ENCODE measurements around the gene SCARB2. TPM values are rescaled to one million over a fixed set of nuclear protein-coding genes. Genes with fewer than 3 reads are reported as not detected.
A peak's percentile ranks its signal among the peaks of the same experiment; 100 is the strongest.

Gene SCARB2
- total and polyA plus RNA-seq, 2 experiments from 2014 or later: 131 to 246 TPM

DNA sequence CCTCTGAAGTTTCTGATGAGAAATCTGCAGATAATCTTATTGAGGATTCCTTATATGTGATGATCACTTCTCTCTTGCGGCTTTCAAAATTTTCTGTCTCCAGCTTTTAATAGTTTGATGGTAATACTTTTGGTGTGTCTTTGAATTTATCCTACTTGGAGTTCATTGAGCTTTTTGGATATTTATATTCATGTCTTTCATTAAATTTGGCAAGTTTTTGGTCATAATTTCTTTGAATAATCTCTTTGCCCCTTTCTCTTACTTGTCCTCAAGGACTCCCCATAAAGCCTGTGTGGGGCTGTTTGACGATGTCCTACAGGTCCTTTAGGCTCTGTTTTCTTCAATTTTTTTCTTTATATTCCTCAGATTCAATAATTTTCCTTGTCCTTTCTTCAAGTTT, 26.6 kb upstream of the SCARB2 start:
- TF ChIP-seq, protein P1, sequence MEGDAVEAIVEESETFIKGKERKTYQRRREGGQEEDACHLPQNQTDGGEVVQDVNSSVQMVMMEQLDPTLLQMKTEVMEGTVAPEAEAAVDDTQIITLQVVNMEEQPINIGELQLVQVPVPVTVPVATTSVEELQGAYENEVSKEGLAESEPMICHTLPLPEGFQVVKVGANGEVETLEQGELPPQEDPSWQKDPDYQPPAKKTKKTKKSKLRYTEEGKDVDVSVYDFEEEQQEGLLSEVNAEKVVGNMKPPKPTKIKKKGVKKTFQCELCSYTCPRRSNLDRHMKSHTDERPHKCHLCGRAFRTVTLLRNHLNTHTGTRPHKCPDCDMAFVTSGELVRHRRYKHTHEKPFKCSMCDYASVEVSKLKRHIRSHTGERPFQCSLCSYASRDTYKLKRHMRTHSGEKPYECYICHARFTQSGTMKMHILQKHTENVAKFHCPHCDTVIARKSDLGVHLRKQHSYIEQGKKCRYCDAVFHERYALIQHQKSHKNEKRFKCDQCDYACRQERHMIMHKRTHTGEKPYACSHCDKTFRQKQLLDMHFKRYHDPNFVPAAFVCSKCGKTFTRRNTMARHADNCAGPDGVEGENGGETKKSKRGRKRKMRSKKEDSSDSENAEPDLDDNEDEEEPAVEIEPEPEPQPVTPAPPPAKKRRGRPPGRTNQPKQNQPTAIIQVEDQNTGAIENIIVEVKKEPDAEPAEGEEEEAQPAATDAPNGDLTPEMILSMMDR (IDR thresholded peaks at IDR 0.05; ENCODE audit: poor library complexity): no peak
- TF ChIP-seq EZH2phosphoT487 (IDR thresholded peaks at IDR 0.05; ENCODE audit: low read depth, severe bottlenecking, unreplicated experiment) (no peak), EZH2 (IDR thresholded peaks at IDR 0.05; ENCODE audit: borderline replicate concordance) (no peak)
- Histone ChIP-seq H2AFZ (no peak overlapping the region), H3K36me3 (replicated peaks; ENCODE audit: insufficient read depth, low read depth) (no peaks in the 10 kb centered on the region), H3K4me1 (ENCODE audit: insufficient read depth) (peaks cover 1% of the 10 kb centered on the region), H3K27me3 (no peaks in the 10 kb centered on the region), H3K9me3 (ENCODE audit: low read depth) (peaks cover 10% of the 10 kb centered on the region), H3K9me2 (replicated peaks; ENCODE audit: insufficient read depth) (no peaks in the 10 kb centered on the region), H3K27ac (no peak overlapping the region), H3K4me2 (no peak overlapping the region), H4K20me1 (ENCODE audit: insufficient read depth, poor library complexity, severe bottlenecking) (no peaks in the 10 kb centered on the region), H3K79me2 (no peaks in the 10 kb centered on the region), H3K4me3 (no peak overlapping the region)
- DNase-seq (ENCODE audit: low spot score): no peak
- 95% methylated on average over 2 of the region's 2 CpGs for WGBS (ENCODE audit: low lambda C conversion rate, missing lambda C conversion rate)

DNA sequence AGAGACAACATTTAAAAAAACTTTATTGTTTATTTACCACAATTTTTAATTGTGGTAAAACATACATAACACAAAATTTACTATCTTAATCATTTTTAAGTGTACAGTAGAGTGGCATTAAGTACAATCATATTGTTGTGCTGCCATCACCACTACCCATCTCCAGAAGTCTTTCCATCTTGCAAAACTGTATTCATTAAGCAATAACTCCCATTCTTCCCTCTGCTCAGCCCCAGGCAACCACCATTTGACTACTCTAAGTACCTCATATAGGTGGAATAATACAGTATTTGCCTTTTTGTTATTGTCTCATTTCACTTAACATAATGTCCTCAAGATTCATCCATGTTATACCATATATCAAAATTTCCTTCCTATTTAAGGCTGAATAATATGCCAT, 25.1 kb upstream of the SCARB2 start:
- Histone ChIP-seq H4K20me1 (ENCODE audit: insufficient read depth, poor library complexity, severe bottlenecking) (no peaks in the 10 kb centered on the region), H3K4me3 (no peak overlapping the region), H3K27ac (no peak overlapping the region), H3K79me2 (no peaks in the 10 kb centered on the region), H2AFZ (no peak overlapping the region), H3K27me3 (no peaks in the 10 kb centered on the region), H3K4me2 (no peak overlapping the region), H3K36me3 (replicated peaks; ENCODE audit: insufficient read depth, low read depth) (no peaks in the 10 kb centered on the region), H3K4me1 (ENCODE audit: insufficient read depth) (peaks cover 15% of the 10 kb centered on the region), H3K9me3 (ENCODE audit: low read depth) (peaks cover 10% of the 10 kb centered on the region), H3K9me2 (replicated peaks; ENCODE audit: insufficient read depth) (no peaks in the 10 kb centered on the region)
- no peak for DNase-seq (ENCODE audit: low spot score)
- no peak for TF ChIP-seq EZH2 (IDR thresholded peaks at IDR 0.05; ENCODE audit: borderline replicate concordance)
- TF ChIP-seq, protein P1 (IDR thresholded peaks at IDR 0.05; ENCODE audit: poor library complexity): no peak
- no peak for TF ChIP-seq EZH2phosphoT487 (IDR thresholded peaks at IDR 0.05; ENCODE audit: low read depth, severe bottlenecking, unreplicated experiment)

DNA sequence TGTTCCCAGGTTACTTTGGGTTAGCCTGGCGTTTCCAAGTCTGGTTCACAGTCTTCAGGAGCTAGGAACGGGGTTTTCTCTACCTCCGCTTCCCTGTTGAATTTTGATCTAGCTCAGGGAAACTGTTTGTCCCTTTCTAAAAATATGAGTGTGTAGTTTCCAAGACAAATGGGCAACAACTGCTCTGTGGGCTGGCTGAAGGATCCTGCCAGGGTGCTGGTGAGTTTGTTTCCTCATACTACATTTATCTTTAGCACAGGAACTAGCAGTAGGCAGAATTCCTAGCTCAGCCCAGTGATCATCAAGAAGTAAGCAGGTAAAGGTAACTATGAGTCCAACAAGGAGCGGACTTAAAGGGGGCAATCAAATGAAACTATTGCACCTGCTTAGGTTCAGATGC, 24.6 kb upstream of the SCARB2 start:
- peak overlapping the region; percentile 90 for H3K27ac ChIP-seq
- TF ChIP-seq, protein P1 (IDR thresholded peaks at IDR 0.05; ENCODE audit: poor library complexity): no peak
- TF ChIP-seq EZH2 (IDR thresholded peaks at IDR 0.05; ENCODE audit: borderline replicate concordance) (no peak), EZH2phosphoT487 (IDR thresholded peaks at IDR 0.05; ENCODE audit: low read depth, severe bottlenecking, unreplicated experiment) (no peak)
- no peak overlapping the region for H3K4me2 ChIP-seq
- H3K9me3 ChIP-seq (ENCODE audit: low read depth): peaks cover 10% of the 10 kb centered on the region
- H4K20me1 ChIP-seq (ENCODE audit: insufficient read depth, poor library complexity, severe bottlenecking): no peaks in the 10 kb centered on the region
- no peaks in the 10 kb centered on the region for H3K79me2 ChIP-seq
- H3K36me3 ChIP-seq (replicated peaks; ENCODE audit: insufficient read depth, low read depth): no peaks in the 10 kb centered on the region
- peaks cover 20% of the 10 kb centered on the region for H3K4me1 ChIP-seq (ENCODE audit: insufficient read depth)
- no peak for DNase-seq (ENCODE audit: low spot score)
- H3K27me3 ChIP-seq: no peaks in the 10 kb centered on the region
- no peak overlapping the region for H3K4me3 ChIP-seq
- WGBS (ENCODE audit: low lambda C conversion rate, missing lambda C conversion rate): 95% methylated on average over 4 of the region's 4 CpGs
- H3K9me2 ChIP-seq (replicated peaks; ENCODE audit: insufficient read depth): no peaks in the 10 kb centered on the region
- no peak overlapping the region for H2AFZ ChIP-seq

DNA sequence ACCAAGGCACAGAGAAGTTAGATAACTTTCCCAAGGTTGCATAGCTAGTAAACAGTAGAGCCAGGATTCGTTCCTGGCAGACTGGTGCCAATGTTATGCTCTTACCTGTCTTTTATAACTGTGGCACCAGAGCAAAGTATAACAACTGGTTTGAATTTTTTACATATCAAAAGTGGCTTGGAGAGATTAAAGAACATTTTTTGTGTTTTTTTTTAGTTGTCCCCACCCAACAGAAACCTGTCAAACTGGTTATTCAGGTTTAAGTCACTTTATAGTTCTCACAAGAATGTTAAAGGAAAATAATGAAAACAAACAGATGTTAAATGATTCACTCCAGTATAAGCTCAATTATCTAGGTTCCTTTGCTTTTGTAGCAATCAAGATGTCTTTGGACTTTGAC, 22.3 kb upstream of the SCARB2 start:
- Histone ChIP-seq H3K4me3 (no peak overlapping the region), H3K79me2 (no peaks in the 10 kb centered on the region), H3K27ac (peak overlapping the region; percentile 90), H3K4me1 (ENCODE audit: insufficient read depth) (peaks cover 31% of the 10 kb centered on the region), H3K4me2 (peak overlapping the region; percentile 66), H3K27me3 (no peaks in the 10 kb centered on the region), H3K36me3 (replicated peaks; ENCODE audit: insufficient read depth, low read depth) (no peaks in the 10 kb centered on the region), H3K9me3 (ENCODE audit: low read depth) (peaks cover 10% of the 10 kb centered on the region), H4K20me1 (ENCODE audit: insufficient read depth, poor library complexity, severe bottlenecking) (no peaks in the 10 kb centered on the region), H3K9me2 (replicated peaks; ENCODE audit: insufficient read depth) (no peaks in the 10 kb centered on the region), H2AFZ (no peak overlapping the region)
- WGBS (ENCODE audit: low lambda C conversion rate, missing lambda C conversion rate): 25% methylated on average over 1 of the region's 1 CpG
- TF ChIP-seq, protein P1 (IDR thresholded peaks at IDR 0.05; ENCODE audit: poor library complexity): no peak
- no peak for TF ChIP-seq EZH2 (IDR thresholded peaks at IDR 0.05; ENCODE audit: borderline replicate concordance)
- TF ChIP-seq EZH2phosphoT487 (IDR thresholded peaks at IDR 0.05; ENCODE audit: low read depth, severe bottlenecking, unreplicated experiment): no peak
- DNase-seq (ENCODE audit: low spot score): peak; percentile 47
